DOHH2 (cell line): Measurements from ENCODE around the gene FNDC3B.

Source experiments
- H3F3A ChIP-seq: fragments of 200-600 bp; sonication (generic), shearing (Covaris generic); 2 replicates; pipeline ENCODE4 v1.6.0; 2016; ENCODE audit warnings: antibody characterized with exemption, mild to moderate bottlenecking; ENCODE audit not compliant: control insufficient read depth, insufficient read depth
- H3K27ac ChIP-seq: fragments of 200-600 bp; sonication (generic); 2 replicates; pipeline ENCODE4 v1.5.1; 2014; ENCODE audit warnings: low read depth, mild to moderate bottlenecking, low read length, moderate library complexity
- H3K27me3 ChIP-seq: fragments of 200-600 bp; sonication (generic); 2 replicates; pipeline ENCODE4 v1.6.1; 2014; ENCODE audit warnings: mild to moderate bottlenecking, low read length, mixed read lengths; ENCODE audit not compliant: control insufficient read depth
- H3K36me3 ChIP-seq: fragments of 200-600 bp; sonication (generic); 2 replicates; pipeline ENCODE4 v1.6.1; 2014; ENCODE audit warnings: mild to moderate bottlenecking, low read length, moderate library complexity, mixed read lengths; ENCODE audit not compliant: control insufficient read depth
- H3K4me1 ChIP-seq: fragments of 200-600 bp; sonication (generic); 2 replicates; pipeline ENCODE4 v1.6.1; 2014; ENCODE audit warnings: mild to moderate bottlenecking, low read length, mixed read lengths; ENCODE audit not compliant: control insufficient read depth
- H3K4me2 ChIP-seq: fragments of 200-600 bp; sonication (generic); 2 replicates; pipeline ENCODE4 v1.6.0; 2014; ENCODE audit warnings: mild to moderate bottlenecking, low read length, moderate library complexity
- H3K4me3 ChIP-seq: fragments of 200-600 bp; sonication (generic); 2 replicates; pipeline ENCODE4 v1.5.1; 2014; ENCODE audit warnings: mild to moderate bottlenecking, low read length, mixed read lengths
- H3K79me2 ChIP-seq: fragments of 200-600 bp; sonication (generic); 2 replicates; pipeline ENCODE4 v1.6.1; 2014; ENCODE audit warnings: mild to moderate bottlenecking, low read length, mixed read lengths; ENCODE audit not compliant: control insufficient read depth
- H3K9me2 ChIP-seq: fragments of 200-600 bp; sonication (generic); replicated peaks from 2 replicates; pipeline ENCODE4 v1.6.1; 2014; ENCODE audit warnings: mild to moderate bottlenecking, low read length, mixed read lengths; ENCODE audit not compliant: control insufficient read depth
- H3K9me3 ChIP-seq: fragments of 200-600 bp; sonication (generic); 2 replicates; pipeline ENCODE4 v1.6.1; 2014; ENCODE audit warnings: antibody characterized with exemption, low read length, mixed read lengths; ENCODE audit not compliant: control insufficient read depth, insufficient read depth
- H4K20me1 ChIP-seq: fragments of 200-600 bp; sonication (generic); 2 replicates; pipeline ENCODE4 v1.6.0; 2014; ENCODE audit warnings: low read depth, mild to moderate bottlenecking, antibody characterized with exemption, low read length, moderate library complexity; ENCODE audit not compliant: control insufficient read depth, insufficient read depth
- EZH2phosphoT487 ChIP-seq: fragments of 200-600 bp; sonication (generic); IDR thresholded peaks from 2 replicates; pipeline ENCODE4 v1.6.1; 2017; ENCODE audit warnings: borderline replicate concordance, mild to moderate bottlenecking, antibody characterized with exemption, low read length, moderate library complexity, mixed read lengths
- TF ChIP-seq, protein P1 (sequence below): fragments of 200-600 bp; sonication (generic); IDR thresholded peaks from one replicate; pipeline ENCODE4 v1.5.1; 2014; ENCODE audit warnings: antibody characterized with exemption, mild to moderate bottlenecking, low read depth, low read length; ENCODE audit not compliant: poor library complexity, severe bottlenecking

Gene FNDC3B

DNA sequence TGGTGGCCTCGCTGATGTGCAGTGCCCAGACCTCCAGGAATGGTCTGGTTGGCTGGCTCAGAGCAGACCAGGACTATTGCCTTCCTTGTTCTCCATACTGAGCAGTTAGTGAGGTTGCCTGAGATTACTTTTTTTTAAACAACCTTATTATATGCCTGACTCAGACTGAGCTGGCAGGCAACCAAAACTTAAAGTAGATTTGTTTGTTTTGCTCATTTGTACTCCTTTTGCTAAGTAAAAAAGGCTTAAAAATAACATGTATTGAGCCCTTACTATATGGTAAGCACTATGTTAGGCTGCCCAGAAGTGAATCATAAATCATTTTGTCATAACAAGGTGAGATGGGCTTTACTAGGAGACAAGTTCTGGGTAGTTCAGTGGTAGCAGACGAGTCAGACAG is 316.5 kb downstream of the FNDC3B start:
- H3K27ac ChIP-seq, result no peak overlapping the region
- no peaks in the 10 kb centered on the region; the same call in 1 of the 2 replicates for H3K36me3 ChIP-seq
- no peaks in the 10 kb centered on the region for H3K27me3 ChIP-seq
- no peaks in the 10 kb centered on the region for H3K9me2 ChIP-seq
- no peaks in the 10 kb centered on the region for H3K79me2 ChIP-seq
- TF ChIP-seq EZH2phosphoT487, result no peak
- TF ChIP-seq, protein P1, sequence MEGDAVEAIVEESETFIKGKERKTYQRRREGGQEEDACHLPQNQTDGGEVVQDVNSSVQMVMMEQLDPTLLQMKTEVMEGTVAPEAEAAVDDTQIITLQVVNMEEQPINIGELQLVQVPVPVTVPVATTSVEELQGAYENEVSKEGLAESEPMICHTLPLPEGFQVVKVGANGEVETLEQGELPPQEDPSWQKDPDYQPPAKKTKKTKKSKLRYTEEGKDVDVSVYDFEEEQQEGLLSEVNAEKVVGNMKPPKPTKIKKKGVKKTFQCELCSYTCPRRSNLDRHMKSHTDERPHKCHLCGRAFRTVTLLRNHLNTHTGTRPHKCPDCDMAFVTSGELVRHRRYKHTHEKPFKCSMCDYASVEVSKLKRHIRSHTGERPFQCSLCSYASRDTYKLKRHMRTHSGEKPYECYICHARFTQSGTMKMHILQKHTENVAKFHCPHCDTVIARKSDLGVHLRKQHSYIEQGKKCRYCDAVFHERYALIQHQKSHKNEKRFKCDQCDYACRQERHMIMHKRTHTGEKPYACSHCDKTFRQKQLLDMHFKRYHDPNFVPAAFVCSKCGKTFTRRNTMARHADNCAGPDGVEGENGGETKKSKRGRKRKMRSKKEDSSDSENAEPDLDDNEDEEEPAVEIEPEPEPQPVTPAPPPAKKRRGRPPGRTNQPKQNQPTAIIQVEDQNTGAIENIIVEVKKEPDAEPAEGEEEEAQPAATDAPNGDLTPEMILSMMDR, result no peak
- no peak overlapping the region for H3K4me2 ChIP-seq
- no peaks in the 10 kb centered on the region for H3F3A ChIP-seq
- no peak overlapping the region for H3K4me3 ChIP-seq
- H4K20me1 ChIP-seq, result no peaks in the 10 kb centered on the region
- no peaks in the 10 kb centered on the region for H3K4me1 ChIP-seq
- H3K9me3 ChIP-seq, result no peaks in the 10 kb centered on the region

DNA sequence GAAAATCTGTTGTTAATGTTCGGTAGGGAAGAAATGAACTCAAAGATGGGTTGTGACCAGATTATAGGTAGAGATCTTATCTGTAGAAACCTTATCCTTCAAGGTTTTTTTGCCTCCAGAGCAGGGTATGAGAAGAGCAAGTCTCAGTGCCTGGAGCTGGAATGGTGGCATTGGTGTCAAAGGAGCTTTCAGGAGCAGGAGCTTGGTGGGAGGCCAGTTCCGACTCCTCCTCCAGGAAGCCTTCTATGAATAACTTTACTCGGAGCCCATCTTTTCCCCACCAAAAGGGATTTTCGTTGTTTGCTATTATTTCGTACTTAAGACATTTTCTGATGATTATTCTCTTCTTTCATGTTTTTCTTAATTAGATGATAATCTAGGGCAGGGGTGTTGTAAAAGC is 317.0 kb downstream of the FNDC3B start:
- Histone ChIP-seq H3K27me3 (no peaks in the 10 kb centered on the region), H3K9me2 (no peaks in the 10 kb centered on the region), H3F3A (no peaks in the 10 kb centered on the region), H3K9me3 (no peaks in the 10 kb centered on the region), H3K4me2 (no peak overlapping the region), H3K36me3 (no peaks in the 10 kb centered on the region; the same call in 1 of the 2 replicates), H4K20me1 (no peaks in the 10 kb centered on the region), H3K4me3 (no peak overlapping the region), H3K4me1 (no peaks in the 10 kb centered on the region), H3K27ac (no peak overlapping the region), H3K79me2 (no peaks in the 10 kb centered on the region)
- TF ChIP-seq, protein P1, result no peak
- TF ChIP-seq EZH2phosphoT487, result no peak

DNA sequence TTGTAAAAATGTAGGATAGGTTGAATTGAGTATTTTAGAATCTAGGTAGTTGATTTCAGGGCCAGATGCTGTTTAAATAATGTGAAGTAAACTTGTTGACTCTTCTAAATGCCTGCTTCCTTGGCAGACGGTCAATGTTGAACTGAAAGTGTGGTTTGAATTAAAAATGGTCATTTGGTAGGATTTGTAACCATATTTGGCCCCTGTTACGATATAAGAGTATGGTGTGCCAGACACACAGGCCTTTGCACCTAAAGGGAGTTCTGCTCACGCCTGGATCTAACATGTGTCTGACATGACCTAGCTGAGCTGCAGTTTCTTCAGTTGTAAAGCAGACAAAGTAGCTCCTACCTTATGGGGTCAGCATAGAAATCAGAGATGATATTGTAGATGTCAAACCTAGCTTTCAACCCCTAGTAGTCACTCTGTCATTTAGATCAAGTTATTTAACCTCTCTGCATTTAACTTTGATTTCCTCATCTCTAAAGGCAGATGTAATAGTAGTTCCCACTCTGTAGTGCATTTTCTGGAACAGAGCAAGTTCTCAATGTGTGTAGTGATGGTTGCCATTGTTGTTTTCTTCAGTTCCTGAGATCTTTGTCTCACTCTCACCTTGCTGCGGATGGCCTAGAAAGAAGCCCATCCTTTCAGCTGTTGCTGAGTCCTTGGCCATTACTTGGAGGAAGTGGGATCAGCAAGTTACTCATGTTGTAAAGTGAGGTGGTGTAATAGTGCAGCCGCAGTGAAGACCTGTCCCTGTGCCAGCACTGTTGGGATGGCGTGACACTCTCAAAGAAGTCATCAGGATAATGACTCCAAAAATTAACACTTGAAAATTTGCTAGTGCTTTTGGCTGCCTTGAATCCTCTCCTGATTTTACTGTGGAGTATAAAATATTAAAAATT is 318.7 kb downstream of the FNDC3B start:
- TF ChIP-seq, protein P1, result no peak
- no peak for TF ChIP-seq EZH2phosphoT487
- Histone ChIP-seq H3F3A (no peaks in the 10 kb centered on the region), H3K9me3 (no peaks in the 10 kb centered on the region), H3K4me2 (no peak overlapping the region), H4K20me1 (no peaks in the 10 kb centered on the region), H3K4me1 (no peaks in the 10 kb centered on the region), H3K27me3 (no peaks in the 10 kb centered on the region), H3K36me3 (no peaks in the 10 kb centered on the region; the same call in 1 of the 2 replicates), H3K79me2 (no peaks in the 10 kb centered on the region), H3K4me3 (no peak overlapping the region), H3K9me2 (no peaks in the 10 kb centered on the region), H3K27ac (no peak overlapping the region)
